Astrocyte of the hippocampus (primary cell): ENCODE data around the gene CDK16.
A peak's percentile ranks its signal among the peaks of the same experiment; 100 is the strongest.

Source experiments
- DNase-seq: peaks from one replicate; pipeline ENCODE4 v3.0.0; 2011; ENCODE audit warnings: low read depth, low spot score

Gene CDK16

GRCh38 chrX:47218280-47218919, at the start of gene CDK16:
TSS of gene CDK16 (plus strand) at chrX:47218681. CDS start at chrX:47223558, 4,877 bp downstream.
- DNase-seq, result peak; percentile 96

- DNase-seq, result no peak
Measured at GRCh38 chrX:47169273-47169672, 49.2 kb upstream of the CDK16 start.

- DNase-seq, result peak; percentile 70
Measured at GRCh38 chrX:47169726-47170515, 48.6 kb upstream of the CDK16 start.

- no peak for DNase-seq
Measured at GRCh38 chrX:47170861-47171692, 47.4 kb upstream of the CDK16 start.

GRCh38 chrX:47171996-47172395, 46.5 kb upstream of the CDK16 start:
- DNase-seq, result no peak

- DNase-seq, result no peak
Measured at GRCh38 chrX:47172549-47172948, 45.9 kb upstream of the CDK16 start.

- no peak for DNase-seq
Measured at GRCh38 chrX:47172971-47173792, 45.3 kb upstream of the CDK16 start.

- DNase-seq, result no peak
Measured at GRCh38 chrX:47174376-47174775, 44.1 kb upstream of the CDK16 start.

GRCh38 chrX:47174846-47175587, 43.5 kb upstream of the CDK16 start:
- no peak for DNase-seq

- no peak for DNase-seq
Measured at GRCh38 chrX:47175588-47175980, 42.9 kb upstream of the CDK16 start.

GRCh38 chrX:47176101-47176740, 42.3 kb upstream of the CDK16 start:
- DNase-seq, result no peak

GRCh38 chrX:47177079-47177478, 41.4 kb upstream of the CDK16 start:
- DNase-seq, result no peak

- DNase-seq, result no peak
Measured at GRCh38 chrX:47178337-47178736, 40.1 kb upstream of the CDK16 start.

- peak; percentile 62 for DNase-seq
Measured at GRCh38 chrX:47179221-47179927, 39.1 kb upstream of the CDK16 start.

- no peak for DNase-seq
Measured at GRCh38 chrX:47179928-47180255, 38.6 kb upstream of the CDK16 start.

- DNase-seq, result no peak
Measured at GRCh38 chrX:47180346-47180745, 38.1 kb upstream of the CDK16 start.

- DNase-seq, result no peak
Measured at GRCh38 chrX:47181301-47181700, 37.2 kb upstream of the CDK16 start.

- no peak for DNase-seq
Measured at GRCh38 chrX:47182106-47182700, 36.3 kb upstream of the CDK16 start.

- no peak for DNase-seq
Measured at GRCh38 chrX:47184486-47184885, 34.0 kb upstream of the CDK16 start.
